GM21576 (cell line): ENCODE measurements around the gene KCNMA1.

Experiments used
- ATAC-seq: cut with Tn5 transposase; IDR thresholded peaks from one replicate; pipeline ENCODE4 v1.9.1; 2021; ENCODE audit warnings: mild to moderate bottlenecking, moderate library complexity; ENCODE audit not compliant: unreplicated experiment

The KCNMA1 gene

GRCh38 chr10:76858721-76859120, 778.9 kb downstream of the KCNMA1 start:
- no peak for ATAC-seq

DNA sequence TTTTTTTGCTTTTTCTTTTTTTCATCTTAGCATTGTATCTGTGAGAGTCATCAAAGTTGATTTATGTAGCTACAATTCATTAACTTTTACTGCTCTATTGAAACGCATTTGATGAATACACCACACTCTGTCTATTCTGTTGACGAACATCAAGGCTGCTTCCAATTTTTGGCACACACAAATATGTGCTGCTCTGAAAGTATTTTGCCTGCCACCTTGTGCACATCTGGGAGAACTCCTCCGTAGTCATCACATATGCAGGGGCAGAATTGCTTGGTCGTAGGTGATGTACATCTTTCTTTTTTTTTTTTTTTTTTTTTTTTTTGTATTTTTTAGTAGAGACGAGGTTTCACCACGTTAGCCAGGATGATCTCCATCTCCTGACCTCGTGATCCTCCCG, 796.8 kb downstream of the KCNMA1 start:
- no peak for ATAC-seq

DNA sequence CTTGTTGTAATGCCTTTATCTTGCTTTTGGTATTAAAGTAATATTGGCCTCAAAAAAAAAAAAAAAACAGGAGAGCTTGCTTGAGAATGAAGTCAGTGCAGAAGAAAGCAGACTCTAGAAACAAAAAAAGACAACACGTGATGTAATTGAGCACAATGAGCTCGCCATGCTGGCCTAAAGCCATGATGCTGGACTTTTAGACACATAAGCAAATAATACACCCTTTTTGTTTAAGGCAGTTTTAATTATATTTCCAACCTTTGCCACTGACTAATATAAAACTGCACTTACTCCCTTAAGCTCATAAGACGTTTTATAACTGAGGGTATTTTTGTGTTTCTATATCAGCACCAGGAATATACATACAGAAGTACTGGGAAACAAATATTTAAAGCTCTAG, 798.3 kb downstream of the KCNMA1 start:
- no peak for ATAC-seq

- ATAC-seq, result no peak
These were observed 807.4 kb downstream of the KCNMA1 start for GRCh38 chr10:76830218-76830617.

DNA sequence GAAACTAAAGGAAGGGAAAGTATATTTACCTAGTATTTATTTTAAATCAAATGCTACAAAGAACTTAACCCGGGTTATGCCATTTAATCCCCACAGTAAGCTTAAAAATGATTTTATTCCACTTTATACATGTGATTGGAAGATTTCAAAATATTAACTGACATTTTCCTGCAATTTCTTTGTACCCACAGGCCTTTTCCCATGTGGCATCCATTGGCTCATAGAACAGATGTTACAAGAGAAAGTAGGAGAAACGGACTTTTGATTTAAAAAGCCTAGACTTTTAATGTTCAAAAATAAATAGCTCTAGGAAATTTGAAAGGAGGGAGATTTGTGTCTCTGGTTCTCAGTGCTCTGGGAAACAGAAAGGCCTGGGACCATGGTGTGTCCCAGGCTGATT, 807.9 kb downstream of the KCNMA1 start:
- no peak for ATAC-seq
